ENCODE measurements around the gene TMEM255B.

- TF ChIP-seq EP300 (IDR thresholded peaks at IDR 0.05), result no peak
- TF ChIP-seq CTCF (IDR thresholded peaks at IDR 0.05), result no peak
These were observed 3.0 kb downstream of the TMEM255B start for GRCh38 chr13:113762075-113762474.
